Esophagus muscularis mucosa (tissue), 4 donors: ENCODE results near the gene PCLAF.

Experiments used
- CTCF ChIP-seq, 3 experiments: fragments of 200-600 bp in 2 of 3; fragments of 450-650 bp in 1 of 3; sonication (generic) in 2 of 3; IDR thresholded peaks; one replicate each; pipeline ENCODE4 v1.5.1; 2017 to 2019; ENCODE audit warnings: antibody characterized with exemption in 3 of 3, mild to moderate bottlenecking in 2 of 3, moderate library complexity in 1 of 3
- EP300 ChIP-seq: sonication (generic); formaldehyde crosslinking; IDR thresholded peaks from one replicate; pipeline ENCODE4 v1.6.1; 2017; ENCODE audit warnings: antibody characterized with exemption
- POLR2A ChIP-seq: fragments of 450-650 bp; IDR thresholded peaks from one replicate; pipeline ENCODE4 v1.6.1; 2017; ENCODE audit warnings: antibody characterized with exemption, moderate library complexity, mild to moderate bottlenecking, low read depth
- POLR2AphosphoS5 ChIP-seq, 2 donors: sonication (generic); formaldehyde crosslinking; IDR thresholded peaks; one replicate each; pipeline ENCODE4 v1.6.1; 2017; ENCODE audit warnings: antibody characterized with exemption in 2 of 2

DNA sequence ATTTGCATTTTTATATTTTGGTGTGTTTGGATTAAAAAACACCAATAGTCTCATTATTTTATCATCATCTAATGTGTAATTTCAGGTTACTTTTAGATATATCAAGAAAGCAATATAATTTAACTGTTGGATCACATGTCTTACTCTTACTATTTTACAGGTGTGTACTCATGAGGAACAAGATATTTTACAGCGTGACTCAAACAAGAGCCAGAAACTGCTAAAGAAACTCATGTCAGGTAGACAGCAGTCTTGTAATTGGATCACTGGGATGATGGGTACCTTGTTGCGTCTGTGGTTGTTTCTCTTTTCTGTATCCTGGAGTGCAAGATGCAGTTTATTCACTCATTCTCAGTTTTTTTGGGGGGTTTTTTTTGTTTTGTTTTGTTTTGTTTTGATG is 19.3 kb upstream of the PCLAF start:
- no peak for TF ChIP-seq CTCF (IDR thresholded peaks at IDR 0.05)
- TF ChIP-seq POLR2A = no peak
- no peak for TF ChIP-seq EP300
- no peak for TF ChIP-seq POLR2AphosphoS5 (IDR thresholded peaks at IDR 0.05)
